NCI-H1048 (cell line): Measurements from ENCODE around the gene ARID3A.

ENCODE experiments used
- DNase-seq: peaks from one replicate; lab custom pipeline; 2025; lab: John Stamatoyannopoulos, UW

Gene ARID3A

DNA sequence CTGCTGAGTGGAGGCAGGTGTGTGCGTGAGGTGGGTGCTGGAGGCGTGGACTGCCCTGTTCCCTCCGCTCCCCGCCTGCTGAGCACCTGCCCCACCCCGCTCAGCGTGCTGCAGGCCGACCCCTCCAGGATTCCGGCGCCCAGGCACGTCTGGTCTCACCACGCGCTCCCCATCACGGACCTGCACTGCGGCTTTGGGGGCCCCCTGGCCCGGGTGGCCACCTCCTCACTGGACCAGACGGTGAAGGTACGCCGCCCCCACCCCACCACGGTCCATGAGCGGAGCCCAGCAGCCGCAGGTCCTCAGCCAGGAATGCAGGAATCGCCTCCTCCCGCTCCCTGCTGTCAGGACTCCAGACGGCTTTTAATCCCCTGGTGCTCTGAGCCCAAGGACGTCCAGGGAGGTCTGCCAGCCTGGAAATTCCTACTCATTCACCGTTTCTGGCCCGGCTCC is 64.3 kb downstream of the ARID3A start:
- DNase-seq, result no peak

DNA sequence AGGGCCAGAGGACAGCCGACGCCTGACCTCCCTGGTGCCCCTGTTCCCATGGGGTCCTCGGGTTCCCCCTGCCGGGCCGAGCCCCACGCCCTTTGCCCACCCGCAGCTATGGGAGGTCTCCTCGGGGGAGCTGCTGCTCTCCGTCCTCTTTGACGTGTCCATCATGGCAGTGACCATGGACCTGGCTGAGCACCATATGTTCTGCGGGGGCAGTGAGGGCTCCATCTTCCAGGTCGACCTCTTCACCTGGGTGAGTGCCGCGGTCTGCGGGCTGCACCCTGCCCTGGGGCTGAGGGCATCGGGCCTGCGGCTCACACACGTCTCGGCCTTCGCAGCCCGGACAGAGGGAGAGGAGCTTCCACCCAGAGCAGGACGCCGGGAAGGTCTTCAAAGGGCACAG is 64.9 kb downstream of the ARID3A start:
- DNase-seq, result no peak

DNA sequence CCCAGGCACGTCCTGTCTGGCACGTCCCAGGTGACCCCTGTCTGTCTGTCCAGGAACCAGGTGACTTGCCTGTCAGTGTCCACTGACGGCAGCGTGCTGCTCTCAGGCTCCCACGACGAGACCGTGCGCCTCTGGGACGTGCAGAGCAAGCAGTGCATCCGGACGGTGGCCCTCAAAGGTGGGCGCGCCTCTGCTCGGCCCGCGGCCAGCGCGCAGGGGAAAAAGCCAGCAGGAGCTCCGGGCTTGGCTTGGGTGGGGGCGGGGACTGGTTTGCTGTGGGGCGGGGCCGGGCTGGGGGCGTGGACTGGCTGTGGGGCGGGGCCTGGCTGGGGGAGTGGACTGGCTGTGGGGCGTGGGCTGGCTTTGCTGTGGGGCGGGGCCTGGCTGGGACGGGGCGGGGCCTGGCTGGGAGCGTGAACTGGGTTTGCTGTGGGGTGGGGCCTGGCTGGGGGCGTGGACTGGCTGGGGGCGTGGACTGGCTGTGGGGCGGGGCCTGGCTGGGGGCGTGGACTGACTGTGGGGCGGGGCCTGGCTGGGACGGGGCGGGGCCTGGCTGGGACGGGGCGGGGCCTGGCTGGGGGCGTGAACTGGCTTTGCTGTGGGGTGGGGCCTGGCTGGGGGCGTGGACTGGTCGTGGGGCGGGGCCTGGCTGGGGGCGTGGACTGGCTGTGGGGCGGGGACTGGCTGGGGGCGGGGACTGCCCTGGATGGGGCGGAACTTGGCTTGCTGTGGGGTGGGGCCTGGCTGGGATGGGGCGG is 65.5 kb downstream of the ARID3A start:
- DNase-seq, result no peak

DNA sequence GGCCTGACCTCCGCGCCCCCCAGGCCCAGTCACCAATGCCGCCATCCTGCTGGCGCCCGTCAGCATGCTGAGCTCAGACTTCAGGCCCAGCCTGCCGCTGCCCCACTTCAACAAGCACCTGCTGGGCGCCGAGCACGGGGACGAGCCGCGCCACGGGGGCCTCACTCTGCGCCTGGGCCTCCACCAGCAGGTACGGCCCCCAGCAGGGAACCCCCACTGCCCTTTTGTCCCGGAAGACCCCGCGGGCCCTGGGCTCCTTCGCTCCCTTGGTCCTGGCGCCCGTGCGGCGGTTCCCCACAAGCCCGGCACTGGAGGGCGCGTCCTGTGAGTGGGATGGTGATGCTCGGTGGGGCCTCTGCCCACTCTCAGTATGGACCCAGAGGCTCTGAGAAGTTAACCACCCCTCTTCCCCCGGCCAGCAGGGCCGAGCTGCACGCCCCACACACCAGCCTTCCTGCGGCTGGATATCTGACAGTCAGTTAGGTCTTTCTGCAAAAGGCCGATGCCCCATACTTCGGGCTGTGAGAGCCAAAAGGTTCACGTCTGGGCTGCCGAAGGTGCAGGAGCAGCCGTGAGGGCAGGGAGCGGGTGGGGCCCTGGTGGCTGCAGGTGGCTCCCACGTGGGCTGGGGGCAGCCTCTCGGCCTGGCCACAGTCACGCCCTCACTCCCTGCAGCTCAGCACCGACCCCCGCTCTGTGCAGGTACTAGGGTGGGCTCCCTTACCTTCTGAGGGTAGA is 66.3 kb downstream of the ARID3A start:
- no peak for DNase-seq

DNA sequence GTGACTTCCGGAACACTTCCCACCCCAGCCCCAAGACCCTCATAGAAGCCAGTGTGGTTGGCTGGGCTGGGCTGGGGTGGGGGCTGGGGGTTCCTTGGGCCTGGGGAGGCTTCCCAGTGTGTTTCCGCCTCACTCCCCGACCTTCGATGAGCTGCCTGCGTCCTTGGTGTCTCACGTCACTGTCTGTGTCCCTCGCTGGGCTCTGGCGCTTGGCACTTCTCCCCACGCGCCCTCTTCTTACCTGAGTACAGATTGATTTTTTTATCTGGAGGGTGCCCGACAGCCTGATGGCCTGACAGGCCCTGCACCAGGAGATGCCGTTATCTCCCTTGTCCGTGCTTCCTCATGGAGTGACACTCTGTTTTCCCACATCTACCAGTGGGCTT is 66.8 kb downstream of the ARID3A start:
- DNase-seq, result no peak

DNA sequence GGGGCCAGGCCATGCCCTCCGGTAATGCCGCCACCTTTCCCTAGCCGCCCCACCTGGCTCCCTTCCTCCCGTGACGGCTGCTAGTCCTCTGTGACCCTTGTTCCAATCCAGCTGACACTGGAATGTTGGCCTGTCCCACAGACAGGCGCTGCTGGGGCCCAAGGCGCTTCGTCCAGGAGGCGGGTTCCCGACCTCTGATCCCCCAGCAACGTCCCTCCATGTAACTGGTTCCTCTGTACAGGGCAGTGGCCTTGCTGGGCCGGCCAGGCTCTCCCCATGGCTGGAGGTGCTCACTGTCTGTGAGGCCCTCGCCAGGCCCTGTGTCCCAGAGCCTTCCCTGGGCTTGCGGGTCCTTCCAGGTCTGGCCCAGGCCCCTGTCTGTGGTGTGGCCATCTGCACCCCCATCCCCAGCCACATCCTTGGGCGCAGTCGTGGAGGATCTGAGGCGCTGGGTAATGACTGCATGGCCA is 67.6 kb downstream of the ARID3A start:
- no peak for DNase-seq

DNA sequence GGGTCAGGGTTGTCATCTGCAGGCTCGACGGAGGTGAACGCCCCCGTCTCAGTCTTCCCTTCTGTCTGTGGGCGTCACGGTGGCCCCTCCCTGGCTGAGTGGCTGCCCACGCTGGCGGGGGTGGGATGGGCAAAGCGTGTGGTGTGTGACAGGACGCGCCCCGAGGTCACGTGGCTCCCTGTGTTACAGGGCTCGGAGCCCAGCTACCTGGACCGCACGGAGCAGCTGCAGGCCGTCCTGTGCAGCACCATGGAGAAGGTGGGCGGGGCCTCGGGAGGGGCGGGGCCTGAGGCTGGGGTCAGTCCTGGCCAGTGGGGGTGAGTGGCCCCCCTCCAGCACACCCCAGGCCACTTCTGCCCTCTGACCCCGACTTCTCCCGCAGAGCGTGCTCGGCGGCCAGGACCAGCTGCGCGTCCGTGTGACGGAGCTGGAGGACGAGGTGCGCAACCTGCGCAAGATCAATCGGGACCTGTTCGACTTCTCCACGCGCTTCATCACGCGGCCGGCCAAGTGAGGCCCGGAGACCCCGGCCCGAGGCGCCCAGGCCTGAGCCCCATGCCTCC is 68.1 kb downstream of the ARID3A start:
- no peak for DNase-seq

DNA sequence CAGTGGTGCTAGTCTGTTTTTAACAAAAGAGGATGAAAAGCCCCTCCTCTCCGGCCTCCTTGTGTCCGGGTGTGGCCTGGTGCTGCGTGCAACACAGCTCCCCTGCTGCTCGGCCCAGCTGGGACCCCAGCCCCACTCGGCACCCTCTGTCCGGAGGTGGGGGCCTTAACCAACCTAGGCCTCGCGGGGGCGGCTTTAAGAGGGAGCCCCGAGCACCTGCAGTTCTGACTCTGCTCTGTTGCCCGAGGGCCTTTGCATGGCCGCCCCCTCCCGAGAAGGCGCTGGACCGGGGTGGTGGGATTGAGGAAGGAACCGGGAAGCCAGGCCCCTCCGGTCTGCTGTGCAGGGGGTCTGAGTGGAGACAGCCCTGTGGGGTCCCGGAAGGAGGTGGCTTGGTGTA is 68.7 kb downstream of the ARID3A start:
- DNase-seq, result no peak

DNA sequence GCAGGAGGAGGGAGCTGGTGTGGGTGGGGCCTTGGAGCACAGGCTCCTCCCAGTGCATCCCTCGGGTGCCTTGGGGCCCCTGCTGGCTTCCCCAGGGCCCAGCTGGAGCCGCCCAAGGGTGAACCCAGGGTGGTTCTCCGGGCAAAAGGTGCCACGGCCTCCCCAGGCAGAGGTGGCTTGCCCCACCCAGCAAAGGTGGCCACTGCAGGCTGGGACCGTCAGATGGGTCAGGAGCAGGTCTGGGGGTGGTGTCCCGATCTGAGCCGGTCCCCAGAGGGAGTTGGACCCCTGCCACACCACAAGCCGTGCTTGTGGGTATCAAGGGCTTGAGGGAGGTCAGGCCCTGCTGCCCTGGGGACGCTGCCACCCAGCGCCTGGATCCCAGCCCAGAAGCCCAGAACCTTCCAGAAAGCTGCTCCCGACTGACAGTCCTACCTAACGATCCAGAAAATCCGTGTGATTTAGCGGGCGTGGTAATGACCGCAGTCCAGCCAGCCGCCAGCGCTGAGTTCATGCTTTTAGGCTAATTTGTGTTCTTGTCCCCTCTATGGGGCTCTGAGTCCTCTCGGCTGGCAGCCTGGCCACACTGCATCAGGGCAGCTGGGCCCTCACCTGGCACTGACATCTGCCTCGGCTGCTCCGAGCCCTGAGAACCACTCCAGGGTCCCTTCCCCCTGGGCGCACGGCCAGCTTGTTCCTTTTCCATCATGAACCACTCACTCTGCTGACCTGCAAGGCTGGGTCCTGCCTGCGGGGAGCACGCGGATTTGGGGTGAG is 69.4 kb downstream of the ARID3A start:
- no peak for DNase-seq

DNA sequence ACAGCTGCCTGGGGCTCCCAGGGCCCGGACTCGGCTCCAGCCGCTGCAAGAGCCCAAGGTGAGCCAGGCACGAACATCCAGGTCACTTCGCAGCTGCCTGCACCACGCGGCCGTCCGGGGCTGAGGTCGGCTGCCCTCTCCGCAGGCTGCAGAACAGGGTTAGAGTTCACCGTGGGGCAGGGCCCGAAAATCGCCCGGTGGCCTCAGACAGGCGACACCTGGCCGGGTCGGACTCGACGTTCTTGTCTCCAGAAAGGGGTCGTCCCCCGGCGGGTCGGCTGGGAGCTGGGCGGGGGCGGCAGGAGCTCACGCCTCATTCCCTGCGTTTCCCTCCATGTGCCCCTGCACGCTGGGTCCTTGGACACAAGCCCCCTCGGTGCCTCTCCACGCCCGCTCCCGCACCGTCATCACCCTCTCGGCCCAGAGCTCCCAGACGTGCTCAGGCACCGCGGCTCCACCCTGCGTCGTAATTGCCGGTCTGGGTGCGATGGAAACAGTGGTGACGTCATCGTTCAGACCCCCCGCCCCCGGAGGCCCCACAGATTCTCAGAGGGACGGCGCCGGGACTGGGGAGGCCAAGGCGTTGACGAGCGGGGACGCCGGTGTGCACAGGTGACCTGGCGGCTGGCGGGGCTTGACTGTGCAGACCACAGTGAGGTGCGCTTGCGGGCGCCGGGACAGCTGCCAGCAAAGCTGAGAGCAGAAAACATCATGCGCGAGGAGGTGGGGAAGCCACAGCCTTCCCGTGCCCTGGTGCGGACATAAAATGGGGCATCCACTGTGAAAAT is 70.4 kb downstream of the ARID3A start:
- DNase-seq, result no peak

DNA sequence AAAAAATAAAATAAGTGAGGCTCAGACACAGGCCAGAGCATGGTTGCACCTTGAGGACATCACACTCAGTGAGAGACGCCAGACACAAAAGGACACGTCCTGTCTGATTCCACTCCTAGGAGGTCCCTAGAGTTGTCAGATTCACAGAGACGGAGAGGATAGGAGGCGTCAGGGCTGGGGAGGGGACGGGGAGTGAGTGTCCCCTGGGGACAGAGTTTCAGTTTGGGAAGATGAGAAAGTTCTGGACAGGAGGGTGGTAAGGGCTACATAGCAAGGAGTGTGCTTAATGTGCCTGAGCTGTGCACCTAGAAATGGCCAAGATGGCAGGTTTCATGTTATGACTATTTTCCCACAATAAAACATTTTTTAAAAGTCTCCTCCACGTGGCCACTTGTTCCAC is 72.2 kb downstream of the ARID3A start:
- no peak for DNase-seq

DNA sequence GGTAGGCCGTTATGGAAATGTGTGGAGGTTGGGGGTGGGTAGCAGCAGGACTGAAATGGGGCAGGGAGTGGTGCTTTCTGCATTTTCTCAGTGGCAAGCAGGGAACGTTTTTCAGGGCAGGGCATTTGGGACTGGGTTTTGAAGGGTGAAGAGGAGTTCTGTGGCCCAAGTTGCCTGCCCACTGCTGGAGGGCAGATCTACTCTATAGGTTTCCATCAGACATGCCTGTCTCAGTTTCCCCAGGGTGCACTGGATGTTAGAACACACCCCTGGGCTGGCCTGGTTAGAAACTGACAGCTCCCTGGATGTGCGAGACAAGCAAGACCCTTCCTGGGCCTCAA is 73.5 kb downstream of the ARID3A start:
- DNase-seq, result no peak

DNA sequence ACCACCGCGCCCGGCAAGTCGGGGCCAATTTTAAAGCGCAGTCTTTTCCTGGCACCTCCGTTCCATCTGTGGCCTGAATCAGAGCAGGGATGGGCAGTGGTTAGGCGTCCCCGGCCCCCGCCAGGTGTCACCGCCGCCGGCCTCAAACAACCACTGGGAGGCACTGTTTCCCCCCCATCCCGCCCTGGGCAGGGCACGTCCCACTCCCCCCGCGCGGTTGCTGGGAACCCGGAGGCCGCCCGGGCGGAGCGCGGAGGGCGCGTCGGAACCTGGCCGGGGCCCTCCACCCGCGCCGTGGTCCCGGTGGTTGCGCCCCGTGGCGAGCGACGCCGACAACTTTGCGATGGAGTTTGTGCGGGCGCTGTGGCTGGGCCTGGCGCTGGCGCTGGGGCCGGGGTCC is 74.3 kb downstream of the ARID3A start, which contains the start of gene GRIN3B:
Gene GRIN3B, plus strand, starts transcription at position 325 of the 400 bp plus-strand sequence. Its CDS starts 19 bp downstream, at position 344.
- no peak for DNase-seq

DNA sequence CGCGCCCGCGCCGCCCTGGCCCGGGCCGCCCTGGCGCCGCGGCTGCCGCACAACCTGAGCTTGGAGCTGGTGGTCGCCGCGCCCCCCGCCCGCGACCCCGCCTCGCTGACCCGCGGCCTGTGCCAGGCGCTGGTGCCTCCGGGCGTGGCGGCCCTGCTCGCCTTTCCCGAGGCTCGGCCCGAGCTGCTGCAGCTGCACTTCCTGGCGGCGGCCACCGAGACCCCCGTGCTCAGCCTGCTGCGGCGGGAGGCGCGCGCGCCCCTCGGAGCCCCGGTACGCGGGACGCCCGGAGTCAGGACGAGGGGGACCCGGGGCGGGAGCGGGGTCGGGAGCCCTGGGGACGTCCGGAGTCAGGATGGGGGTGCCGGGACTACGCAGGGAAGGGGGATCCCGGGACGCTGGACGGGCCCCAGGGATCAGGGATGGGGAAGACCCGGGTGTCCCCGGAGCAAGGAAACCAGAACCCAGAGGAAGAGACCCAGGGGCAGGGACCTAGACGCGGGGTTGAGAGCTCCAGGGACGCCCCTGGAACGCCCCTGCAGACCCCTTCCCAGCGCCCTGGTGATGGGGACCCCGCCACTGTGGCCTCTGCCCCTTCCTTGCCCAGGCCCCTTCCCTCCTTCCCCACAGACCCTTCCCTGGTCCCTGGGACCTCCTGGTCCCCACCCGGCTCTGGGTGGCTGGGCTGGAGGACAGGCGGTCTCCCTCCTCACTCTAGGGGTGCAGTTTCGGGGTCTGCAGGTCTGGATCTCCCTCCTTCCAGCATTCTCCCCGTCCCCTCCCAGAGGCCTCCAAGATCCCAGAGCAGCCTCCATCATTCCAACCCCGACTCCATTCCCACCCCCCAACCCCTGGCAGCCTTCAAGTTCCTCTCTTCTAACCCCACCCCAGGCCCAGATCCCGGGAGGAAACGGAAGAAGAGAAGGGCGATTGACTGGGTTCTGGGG is 75.0 kb downstream of the ARID3A start:
- no peak for DNase-seq

DNA sequence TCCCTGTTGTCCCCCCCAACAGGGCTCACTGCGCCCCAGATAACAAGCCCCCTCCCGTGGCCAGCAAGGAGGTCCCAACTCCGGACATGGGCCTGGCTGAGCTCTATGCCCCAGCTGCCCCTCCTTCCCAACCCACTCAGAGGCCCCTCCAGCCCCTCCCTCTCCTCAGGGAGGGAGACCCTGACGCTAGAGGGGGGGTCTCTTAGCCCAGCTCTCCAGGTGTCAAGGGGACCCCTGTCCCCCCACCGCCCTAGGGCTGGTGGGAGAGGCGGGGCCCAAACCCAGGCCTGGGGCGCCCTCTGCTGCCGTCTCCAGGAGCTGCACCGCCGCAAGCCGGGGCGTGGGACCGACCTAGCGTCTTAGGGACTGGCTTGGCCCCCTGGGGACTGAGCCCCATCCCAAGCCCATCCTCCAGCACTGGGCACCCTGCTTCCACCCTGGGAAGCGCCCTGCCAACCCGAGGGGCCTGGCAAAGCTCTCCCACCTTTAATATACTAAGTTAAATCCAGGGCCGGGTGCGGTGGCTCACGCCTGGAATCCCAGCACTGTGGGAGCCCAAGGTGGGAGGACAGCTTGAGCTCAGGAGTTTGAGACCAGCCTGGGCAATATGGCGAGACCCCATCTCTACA is 75.8 kb downstream of the ARID3A start:
- DNase-seq, result no peak

DNA sequence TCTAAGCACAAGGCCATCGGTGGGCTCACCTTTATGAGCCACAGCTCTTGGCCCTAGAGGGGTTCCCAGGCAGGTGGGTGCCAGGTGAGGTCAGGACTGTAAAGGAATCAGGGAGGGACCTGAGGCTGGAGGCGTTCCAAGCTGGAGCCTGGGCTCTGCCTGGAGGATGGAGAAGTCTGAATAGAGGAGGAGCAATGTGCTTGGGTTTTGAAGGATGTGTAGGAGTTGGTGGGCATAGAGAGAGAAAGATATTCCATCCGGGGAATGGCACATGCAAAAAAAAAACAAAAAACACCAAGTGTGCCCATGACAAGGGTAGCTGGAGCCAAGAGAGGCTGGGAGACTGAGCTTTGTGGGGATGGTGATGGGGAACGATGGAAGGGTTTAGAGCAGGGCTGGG is 76.8 kb downstream of the ARID3A start:
- no peak for DNase-seq

DNA sequence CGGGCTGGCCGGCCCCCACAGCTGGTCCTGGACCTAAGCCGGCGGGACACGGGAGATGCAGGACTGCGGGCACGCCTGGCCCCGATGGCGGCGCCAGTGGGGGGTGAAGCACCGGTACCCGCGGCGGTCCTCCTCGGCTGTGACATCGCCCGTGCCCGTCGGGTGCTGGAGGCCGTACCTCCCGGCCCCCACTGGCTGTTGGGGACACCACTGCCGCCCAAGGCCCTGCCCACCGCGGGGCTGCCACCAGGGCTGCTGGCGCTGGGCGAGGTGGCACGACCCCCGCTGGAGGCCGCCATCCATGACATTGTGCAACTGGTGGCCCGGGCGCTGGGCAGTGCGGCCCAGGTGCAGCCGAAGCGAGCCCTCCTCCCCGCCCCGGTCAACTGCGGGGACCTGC is 77.4 kb downstream of the ARID3A start:
- no peak for DNase-seq

DNA sequence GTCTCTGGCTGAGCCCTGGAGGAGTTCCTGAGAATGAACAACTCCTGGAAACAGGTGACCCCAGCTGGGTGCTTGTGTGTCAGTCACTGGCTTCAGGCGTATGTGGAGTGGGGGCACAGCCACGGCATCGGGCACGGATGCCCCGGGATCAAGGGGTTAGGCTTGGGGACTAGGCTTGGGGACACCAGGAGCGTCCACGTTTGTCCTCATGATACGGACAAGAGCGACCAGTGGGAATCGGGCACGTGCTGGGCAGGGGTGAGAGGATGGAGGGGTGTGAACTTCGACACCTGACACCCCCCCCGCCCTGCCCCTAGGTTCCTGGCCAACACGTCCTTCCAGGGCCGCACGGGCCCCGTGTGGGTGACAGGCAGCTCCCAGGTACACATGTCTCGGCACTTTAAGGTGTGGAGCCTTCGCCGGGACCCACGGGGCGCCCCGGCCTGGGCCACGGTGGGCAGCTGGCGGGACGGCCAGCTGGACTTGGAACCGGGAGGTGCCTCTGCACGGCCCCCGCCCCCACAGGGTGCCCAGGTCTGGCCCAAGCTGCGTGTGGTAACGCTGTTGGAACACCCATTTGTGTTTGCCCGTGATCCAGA is 78.5 kb downstream of the ARID3A start:
- no peak for DNase-seq
